HG02970 (cell line): Measurements from ENCODE around the gene PSTPIP2.
"Not testable (repeated sequence)": the region's sequence is repeated elsewhere in the genome, so short reads cannot be mapped to it uniquely, and the experiment has no call there.

Experiments
- ATAC-seq: cut with Tn5 transposase; IDR thresholded peaks from one replicate; pipeline ENCODE4 v1.9.1; 2021; ENCODE audit warnings: mild to moderate bottlenecking, moderate library complexity, moderate number of reproducible peaks; ENCODE audit not compliant: unreplicated experiment, low FRiP score

The PSTPIP2 gene

DNA sequence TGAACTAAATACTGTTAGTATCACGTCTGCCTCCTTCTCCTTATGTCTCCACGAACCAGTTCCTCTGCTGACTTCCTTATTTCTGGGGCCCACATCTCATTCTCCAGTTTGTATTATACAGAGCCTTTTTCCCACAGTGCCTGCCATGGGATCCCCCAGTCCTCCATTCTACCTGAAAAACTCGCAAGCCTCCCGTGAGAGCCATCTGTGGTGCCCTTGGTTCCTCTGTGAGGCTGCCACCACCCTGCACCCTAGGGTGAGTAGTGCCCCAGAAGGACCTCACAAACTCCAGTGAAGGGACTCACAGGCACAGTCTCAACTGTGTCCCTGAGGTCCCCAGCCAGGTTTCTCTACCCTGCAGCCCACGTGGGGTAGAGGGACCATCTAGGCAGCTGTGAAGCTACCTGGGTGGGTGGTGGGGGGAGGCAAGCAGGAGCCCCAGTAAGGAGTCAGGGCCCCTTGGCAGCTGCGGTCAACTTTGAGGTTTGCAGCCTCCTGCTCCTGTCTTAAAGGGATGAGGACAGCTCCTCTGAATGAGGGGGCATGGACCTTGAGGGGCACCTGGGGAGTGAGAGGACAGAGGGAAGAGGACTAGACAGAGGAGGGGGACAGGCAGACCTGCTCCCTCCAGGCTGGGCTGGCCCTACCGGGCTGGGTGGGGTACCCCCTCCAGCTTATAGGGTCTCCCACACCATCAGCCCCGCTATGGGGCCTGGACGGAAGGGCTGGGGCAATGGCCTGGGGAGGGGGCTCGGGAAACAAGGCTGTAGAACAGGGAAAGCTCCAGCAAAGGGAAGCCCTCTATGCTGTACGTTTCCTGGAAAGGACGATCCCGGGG lies 1.0 kb downstream of the PSTPIP2 start:
- no peak for ATAC-seq

DNA sequence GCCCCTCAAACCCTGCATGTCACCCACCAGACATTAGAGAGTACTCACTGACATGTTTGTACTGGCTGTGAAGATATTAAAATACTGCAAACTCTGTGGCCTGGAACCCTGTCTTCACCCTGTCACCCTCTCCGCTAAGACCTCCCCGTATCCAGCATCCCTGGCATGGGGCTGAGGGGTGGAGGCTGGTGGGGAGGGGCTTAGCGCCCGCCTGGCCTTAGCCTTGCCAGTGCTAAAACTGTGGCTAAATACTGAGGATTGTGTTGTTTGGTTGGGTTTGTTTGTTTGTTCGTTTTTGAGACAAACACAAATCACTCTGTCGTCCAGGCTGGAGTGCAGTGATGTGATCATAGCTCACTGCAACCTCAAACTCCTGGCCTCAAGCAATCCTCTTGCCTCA lies 1.8 kb downstream of the PSTPIP2 start:
- no peak for ATAC-seq

- ATAC-seq: no peak
Observed at GRCh38 chr18:46069524-46069923, 2.5 kb downstream of the PSTPIP2 start.

GRCh38 chr18:46068763-46069162 lies 3.3 kb downstream of the PSTPIP2 start:
- no peak for ATAC-seq

GRCh38 chr18:46067438-46068007 lies 4.5 kb downstream of the PSTPIP2 start:
- no peak for ATAC-seq

GRCh38 chr18:46062781-46063180 lies 9.3 kb downstream of the PSTPIP2 start:
- ATAC-seq: no peak

DNA sequence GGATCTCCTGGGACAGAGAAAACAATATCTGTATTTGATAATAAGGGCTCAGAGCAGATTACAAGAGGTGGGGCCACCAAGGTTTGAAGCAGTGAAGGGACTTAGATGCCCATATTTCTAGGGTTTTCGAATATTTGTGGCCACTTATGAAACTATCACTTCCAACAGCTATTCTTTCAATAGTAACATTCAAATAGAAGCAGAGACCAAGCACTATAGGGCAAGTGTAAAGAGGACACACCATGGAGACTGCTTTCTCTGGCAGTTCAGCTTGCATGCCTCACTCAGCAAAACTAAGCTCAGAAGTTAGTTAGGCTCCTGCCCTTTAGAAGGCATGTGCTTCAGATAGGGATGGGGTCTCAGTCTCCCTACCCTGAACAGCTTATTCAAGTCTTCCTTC lies 10.3 kb downstream of the PSTPIP2 start:
- no peak for ATAC-seq

GRCh38 chr18:46061387-46061786 lies 10.7 kb downstream of the PSTPIP2 start:
- no peak for ATAC-seq

DNA sequence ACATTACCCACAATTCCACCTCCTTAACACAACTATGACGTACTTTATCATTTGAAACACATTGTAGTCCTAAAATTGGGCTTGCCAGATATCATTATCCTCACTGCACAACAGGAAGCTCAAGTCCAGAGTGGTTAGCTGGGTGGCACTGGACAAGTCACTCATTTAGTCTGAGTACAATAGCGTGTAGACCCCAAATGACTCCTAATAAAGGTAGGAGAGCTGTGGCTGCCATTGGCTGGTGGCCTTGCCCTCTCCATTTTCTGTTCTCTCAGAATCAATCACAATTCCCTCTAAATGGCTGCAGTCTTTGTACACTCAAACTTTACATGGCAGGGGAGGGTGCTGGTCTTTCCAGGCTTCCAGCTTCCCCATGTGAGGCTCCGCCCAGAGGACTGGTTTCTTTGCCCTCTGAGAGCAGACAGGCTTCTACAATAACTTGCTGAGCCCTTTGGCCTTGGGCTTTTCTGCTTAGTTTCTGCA lies 11.7 kb downstream of the PSTPIP2 start:
- no peak for ATAC-seq

GRCh38 chr18:46055838-46056230 lies 16.2 kb downstream of the PSTPIP2 start:
- no peak for ATAC-seq

- ATAC-seq: no peak
Observed at GRCh38 chr18:46054956-46055837, 16.9 kb downstream of the PSTPIP2 start.

DNA sequence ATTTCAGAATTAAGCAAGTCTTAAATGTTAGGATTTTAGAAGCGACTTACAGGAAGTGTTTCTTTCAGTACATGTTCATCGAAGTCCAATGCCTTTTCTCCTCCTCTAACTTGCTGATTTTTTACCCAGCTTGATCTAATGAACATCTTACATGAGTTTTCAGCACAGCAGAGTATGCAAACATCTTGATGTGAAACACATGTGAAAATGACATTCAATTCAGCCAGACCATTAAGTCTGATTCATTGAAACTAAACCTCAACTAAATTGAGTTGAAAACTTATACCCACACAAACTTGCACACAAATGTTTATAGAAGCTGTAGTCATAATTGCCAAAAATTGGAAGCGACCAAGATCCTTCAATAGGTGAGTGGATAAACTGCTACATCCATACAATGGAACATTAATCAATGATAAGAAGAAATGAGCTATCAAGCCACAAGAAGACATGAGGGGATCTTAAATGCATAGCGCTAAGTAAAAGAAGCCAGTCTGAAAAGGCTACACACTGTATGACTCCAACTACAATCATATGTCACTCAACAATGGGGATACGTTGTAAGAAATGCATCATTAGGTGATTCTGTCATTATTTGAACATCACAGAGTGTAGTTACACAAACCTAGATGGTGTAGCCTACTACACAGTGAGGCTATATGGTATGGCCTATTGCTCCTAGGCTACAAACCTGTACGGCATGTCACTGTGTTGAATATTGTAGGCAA lies 18.5 kb downstream of the PSTPIP2 start:
- ATAC-seq: no peak

GRCh38 chr18:46051731-46052461 lies 20.2 kb downstream of the PSTPIP2 start:
- no peak for ATAC-seq

DNA sequence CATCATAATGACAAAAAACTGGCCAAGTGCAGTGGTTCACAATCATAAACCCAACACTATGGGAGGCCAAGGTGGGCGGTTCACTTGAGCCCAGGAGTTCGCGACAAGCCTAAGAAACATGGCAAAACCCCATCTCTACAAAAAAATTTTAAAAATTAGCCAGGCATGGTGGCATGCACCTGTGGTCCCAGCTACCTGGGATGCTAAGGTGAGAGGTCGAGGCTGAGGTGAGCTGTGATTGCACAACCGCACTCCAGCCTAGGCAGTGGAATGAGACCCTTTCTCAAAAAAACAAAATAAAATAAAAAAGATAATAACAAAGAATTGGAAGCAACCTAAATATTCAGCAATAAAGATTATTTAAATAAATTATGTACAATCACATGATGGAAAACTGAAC lies 21.8 kb downstream of the PSTPIP2 start:
- ATAC-seq: no peak

DNA sequence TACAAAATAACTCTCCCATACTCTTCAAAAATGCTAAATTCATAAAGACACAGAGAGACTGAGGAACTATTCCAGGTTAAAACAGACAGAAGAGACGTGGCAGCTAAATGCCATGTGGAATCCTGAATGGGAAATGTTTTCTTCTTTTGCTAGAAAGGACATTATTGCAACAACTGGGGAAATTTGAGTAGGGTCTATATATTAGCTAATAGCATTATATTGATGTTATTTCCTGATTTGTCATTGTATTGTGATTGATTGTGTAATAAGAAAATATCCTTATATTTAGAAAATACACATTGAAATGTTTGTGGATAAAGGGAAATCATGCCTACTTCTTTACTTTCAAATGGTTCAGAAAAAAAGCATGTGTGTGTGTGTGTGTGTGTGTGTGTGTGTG lies 23.4 kb downstream of the PSTPIP2 start:
- ATAC-seq: no peak

DNA sequence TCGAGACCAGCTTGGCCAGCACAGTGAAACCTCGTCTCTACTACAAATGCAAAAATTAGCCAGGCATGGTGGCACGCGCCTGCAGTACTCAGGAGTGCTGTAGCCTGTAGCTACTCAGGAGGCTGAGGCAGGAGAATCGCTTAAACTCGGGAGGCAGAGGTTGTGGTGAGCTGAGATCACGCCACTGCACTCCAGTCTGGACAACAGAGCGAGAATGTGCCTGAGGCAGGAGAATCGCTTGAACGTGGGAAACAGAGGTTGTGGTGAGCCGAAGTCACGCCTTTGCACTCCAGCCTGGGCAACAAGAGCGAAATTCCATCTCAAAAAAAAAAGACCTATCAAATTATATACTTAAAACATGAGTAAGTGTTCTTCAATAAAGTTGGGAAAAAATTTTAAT lies 24.7 kb downstream of the PSTPIP2 start:
- not testable (repeated sequence) for ATAC-seq

DNA sequence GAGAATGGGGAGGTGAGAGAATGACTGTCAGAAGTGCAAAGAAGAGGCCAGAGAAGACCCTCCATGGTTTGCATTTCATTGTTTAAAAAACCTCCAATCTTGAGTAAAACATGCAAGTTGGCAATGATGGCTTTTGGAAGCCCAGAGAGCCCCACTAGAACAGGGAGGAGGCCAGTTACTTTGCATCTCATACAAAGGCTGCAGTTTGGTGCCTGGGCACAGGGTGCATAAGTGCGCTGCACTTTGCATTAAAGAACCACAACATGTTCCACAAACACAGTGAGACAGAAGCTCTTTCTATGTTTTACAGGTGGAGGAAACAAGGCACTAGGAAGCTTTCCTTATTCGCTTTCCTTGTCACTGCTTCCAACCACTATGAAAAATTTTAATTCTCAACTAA lies 25.4 kb downstream of the PSTPIP2 start:
- ATAC-seq: no peak

- no peak for ATAC-seq
Observed at GRCh38 chr18:46046126-46046525, 25.9 kb downstream of the PSTPIP2 start.

- ATAC-seq: no peak
Observed at GRCh38 chr18:46042571-46043123, 29.4 kb downstream of the PSTPIP2 start.

DNA sequence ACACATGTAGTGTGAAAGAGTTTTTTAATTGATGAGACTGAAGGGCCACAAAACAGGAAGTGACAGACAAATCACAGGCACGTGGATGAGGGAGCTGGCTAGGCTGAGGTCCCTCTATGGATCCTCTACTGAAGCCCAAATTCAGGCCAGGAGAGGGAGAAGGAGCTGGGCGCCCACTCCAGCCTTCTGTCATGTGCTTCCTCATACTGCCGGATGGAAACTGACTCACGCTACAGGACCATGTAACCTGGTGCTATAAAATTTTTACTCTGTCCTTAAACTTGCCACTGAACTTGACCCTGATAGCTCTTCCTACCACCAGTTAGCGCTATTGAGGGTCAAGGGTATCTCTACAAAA lies 31.3 kb downstream of the PSTPIP2 start:
- no peak for ATAC-seq
